Amniotic stem cell (primary cell): ENCODE results near the gene PKD2.
A peak's percentile ranks its signal among the peaks of the same experiment; 100 is the strongest.
"Not testable (repeated sequence)": the region's sequence is repeated elsewhere in the genome, so short reads cannot be mapped to it uniquely, and the experiment has no call there.

Source experiments
- DNase-seq: peaks from one replicate; lab custom pipeline; 2025; lab: John Stamatoyannopoulos, UW

PKD2 gene

GRCh38 chr4:88070031-88070430 lies 62.6 kb downstream of the PKD2 start:
- no peak for DNase-seq

GRCh38 chr4:88075336-88075735 lies 67.9 kb downstream of the PKD2 start:
- DNase-seq, result no peak

- no peak for DNase-seq
Measured at GRCh38 chr4:88077911-88078524, 70.6 kb downstream of the PKD2 start.

GRCh38 chr4:88078579-88078978 lies 71.1 kb downstream of the PKD2 start:
- no peak for DNase-seq

- DNase-seq, result no peak
Measured at GRCh38 chr4:88080626-88081025, 73.2 kb downstream of the PKD2 start.

GRCh38 chr4:88087004-88087403 lies 79.6 kb downstream of the PKD2 start:
- no peak for DNase-seq

- no peak for DNase-seq
Measured at GRCh38 chr4:88090898-88091297, 83.5 kb downstream of the PKD2 start.

- DNase-seq, result no peak
Measured at GRCh38 chr4:88091378-88091777, 83.9 kb downstream of the PKD2 start.

GRCh38 chr4:88093874-88094273 lies 86.4 kb downstream of the PKD2 start:
- no peak for DNase-seq

- DNase-seq, result no peak
Measured at GRCh38 chr4:88097301-88097700, 89.9 kb downstream of the PKD2 start.

GRCh38 chr4:88097781-88098180 lies 90.3 kb downstream of the PKD2 start:
- DNase-seq, result no peak

- DNase-seq, result no peak
Measured at GRCh38 chr4:88098993-88099752, 91.7 kb downstream of the PKD2 start.

GRCh38 chr4:88101165-88101564 lies 93.7 kb downstream of the PKD2 start:
- DNase-seq, result no peak

- DNase-seq, result no peak
Measured at GRCh38 chr4:88102026-88102425, 94.6 kb downstream of the PKD2 start.

- DNase-seq, result peak; percentile 35
Measured at GRCh38 chr4:88104902-88105610, 97.6 kb downstream of the PKD2 start.

GRCh38 chr4:88106205-88106604 lies 98.8 kb downstream of the PKD2 start:
- DNase-seq, result no peak

- no peak for DNase-seq
Measured at GRCh38 chr4:88107406-88108107, 100.1 kb downstream of the PKD2 start.

- not testable (repeated sequence) for DNase-seq
Measured at GRCh38 chr4:88108108-88108465, 100.7 kb downstream of the PKD2 start.

GRCh38 chr4:88108747-88109122 lies 101.3 kb downstream of the PKD2 start:
- DNase-seq, result no peak

GRCh38 chr4:88109123-88109881 lies 101.9 kb downstream of the PKD2 start:
- no peak for DNase-seq

- DNase-seq, result no peak
Measured at GRCh38 chr4:88110826-88111225, 103.4 kb downstream of the PKD2 start.

- no peak for DNase-seq
Measured at GRCh38 chr4:88112856-88113255, 105.4 kb downstream of the PKD2 start.
